Measurements from ENCODE around the gene CSNK1A1.
"Not testable (repeated sequence)": the region's sequence is repeated elsewhere in the genome, so short reads cannot be mapped to it uniquely, and the experiment has no call there.

Gene CSNK1A1

GRCh38 chr5:149452665-149453617 lies 98.3 kb downstream of the CSNK1A1 start:
- DNase-seq: peak; percentile 70

DNA sequence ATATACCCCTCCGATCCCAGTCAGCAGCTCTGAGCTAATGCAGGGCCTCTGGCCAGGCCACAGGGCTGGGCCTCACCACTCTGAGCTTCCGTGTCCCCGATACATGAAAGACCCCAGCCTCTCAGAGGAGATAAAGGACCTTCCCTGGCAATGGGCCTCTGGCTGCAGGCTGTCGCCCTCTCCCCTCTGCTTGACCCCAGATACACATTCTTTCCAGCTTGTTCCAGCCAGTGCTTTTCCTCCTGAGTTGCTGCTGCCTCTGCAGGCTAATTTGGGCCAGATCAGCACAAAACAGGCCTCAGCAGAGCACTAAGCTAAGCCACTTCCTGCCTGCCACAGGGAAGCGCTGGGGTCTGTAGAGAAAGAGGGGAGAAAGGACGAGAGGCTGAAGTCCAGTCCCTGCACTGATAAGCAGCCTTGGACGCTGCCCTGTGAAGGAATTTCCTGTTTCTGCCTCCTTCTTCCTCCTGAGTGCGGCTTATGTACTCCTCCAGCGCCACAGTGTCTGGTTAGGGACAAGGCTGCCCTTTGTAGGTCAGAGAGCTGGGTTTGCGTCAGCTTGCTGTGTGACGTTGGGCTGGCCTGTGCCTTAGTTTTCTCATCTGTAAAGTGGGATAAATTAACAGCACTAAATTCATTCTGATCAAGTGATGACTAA lies 99.1 kb downstream of the CSNK1A1 start:
- no peak for DNase-seq

- DNase-seq: no peak
These were observed 101.0 kb downstream of the CSNK1A1 start for GRCh38 chr5:149450199-149450598.

- DNase-seq: no peak
These were observed 102.2 kb downstream of the CSNK1A1 start for GRCh38 chr5:149448831-149449714.

- DNase-seq: no peak
These were observed 102.8 kb downstream of the CSNK1A1 start for GRCh38 chr5:149448431-149448830.

DNA sequence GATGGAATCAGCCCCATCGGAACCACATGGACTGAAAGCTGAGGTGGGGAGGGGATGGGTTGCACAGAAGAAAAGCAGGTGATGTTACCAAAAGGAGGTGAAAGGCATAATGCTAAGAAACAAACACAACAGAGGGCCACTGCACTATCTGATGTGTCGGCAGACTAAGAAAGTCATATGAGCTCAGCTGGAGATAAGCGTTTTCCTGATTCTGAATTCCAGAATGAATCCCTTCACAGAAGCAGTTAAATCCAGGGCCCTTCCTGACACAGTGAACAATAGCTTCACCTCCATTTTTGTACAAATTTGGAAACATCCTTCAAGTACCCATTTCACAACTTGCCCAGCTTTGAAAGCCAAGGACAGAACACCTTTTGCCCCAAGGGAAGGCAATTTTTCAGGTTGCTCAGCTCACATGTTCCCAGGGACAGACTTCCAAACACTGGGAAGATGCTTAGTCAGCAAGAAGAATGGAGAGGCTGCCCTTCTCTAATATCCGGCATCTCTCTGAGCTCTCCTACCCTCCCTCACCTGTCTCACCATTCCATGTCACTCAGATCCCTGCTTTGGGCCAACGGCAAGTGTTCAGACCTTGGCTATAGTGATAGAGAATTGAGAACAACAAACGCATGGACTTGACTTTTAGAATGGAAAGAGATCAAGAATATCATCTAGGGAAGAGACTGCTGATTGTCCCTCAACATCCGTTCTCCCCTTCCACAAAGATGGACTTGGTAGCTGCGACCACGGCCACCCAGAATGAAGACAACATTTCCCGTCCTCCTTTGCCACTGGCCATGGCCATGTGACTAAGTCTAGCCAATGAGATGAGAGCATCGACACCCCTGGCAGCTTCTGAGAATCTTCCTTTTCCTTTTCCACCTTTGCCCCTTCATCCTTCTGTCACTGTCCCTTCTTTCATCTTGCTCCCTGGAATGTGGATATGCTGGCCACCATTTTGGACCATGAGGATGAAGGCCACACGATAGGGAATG lies 103.6 kb downstream of the CSNK1A1 start:
- DNase-seq: no peak

DNA sequence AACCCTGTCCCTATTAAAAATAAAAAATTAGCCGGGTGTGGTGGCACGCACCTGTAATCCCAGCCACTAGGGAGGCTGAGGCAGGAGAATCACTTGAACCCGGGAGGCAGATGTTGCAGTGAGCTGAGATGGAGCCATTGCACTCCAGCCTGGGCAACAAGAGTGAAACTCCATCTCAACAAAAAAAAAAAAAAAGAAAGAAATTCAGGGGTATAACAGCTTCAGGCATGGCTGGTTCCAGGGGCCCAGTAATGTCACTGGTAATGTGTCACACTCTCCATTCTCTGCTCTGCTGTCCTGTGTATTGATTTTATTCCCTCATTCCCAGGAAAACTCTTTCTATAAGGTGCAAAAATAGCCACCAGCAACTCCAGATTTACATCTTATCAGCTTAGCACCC lies 104.4 kb downstream of the CSNK1A1 start:
- DNase-seq: not testable (repeated sequence)

DNA sequence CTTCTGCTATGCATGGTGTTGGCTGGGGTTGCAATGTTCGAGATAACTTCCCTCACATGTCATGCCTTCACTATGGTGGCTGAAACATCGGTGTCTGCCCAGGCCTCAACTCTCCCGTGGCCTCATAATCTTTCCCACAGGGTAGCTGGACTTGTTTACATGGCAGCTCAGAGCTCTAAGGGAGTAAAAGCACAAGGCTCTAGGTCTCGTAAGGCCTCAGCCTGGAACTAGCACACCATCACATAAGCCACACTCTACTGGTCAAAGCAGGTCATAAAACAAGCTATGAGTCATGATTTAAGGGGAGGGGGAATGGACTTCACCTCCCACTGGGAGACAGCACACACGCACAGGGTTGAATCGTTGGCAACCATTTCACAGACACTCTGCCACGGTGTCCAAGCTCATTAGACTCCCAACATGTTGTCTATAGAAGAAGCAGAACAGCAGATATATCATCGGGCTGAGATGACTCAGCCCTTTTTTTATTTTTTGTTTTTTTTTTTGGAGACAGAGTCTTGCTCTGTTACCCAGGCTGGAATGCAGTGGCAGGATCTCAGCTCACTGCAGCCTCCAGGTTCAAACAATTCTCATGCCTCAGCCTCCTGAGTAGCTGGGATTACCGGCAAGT lies 105.4 kb downstream of the CSNK1A1 start:
- DNase-seq: peak; percentile 45

DNA sequence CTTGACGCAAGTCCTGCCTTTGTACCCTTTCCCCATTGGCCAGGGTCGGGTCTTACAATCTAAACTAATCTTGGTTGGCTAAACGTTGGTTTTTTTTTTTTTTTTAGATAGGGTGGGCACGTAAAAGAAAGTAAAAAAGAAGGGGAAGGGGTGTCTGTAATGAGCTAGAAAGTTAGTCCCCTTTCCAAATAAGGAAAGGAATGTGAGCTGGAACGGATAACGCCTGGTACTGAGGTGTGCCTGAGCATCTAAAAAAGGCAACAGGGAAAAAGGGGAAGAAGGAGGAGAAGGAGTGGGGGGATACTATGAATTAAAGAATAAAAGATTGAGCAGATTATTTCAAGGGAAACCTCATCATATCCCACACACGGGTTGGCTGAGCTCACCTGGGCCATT lies 105.9 kb downstream of the CSNK1A1 start:
- no peak for DNase-seq

GRCh38 chr5:149444430-149444829 lies 106.8 kb downstream of the CSNK1A1 start:
- not testable (repeated sequence) for DNase-seq

DNA sequence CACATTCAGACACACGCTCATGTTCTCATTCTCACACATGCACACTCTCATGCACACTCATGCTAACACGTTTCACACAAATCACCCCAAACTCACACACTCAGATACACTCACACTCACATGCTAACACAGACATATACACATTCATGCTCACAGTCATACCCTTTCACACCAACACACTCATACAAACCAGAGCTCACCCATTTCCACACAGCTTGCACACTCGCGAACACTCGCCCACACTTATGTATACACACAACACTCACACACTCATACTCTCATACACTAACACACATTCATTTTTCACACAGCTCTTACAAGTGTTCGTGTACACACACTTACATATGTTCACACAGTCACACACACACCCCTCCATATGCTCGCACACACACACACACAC lies 108.0 kb downstream of the CSNK1A1 start:
- no peak for DNase-seq

GRCh38 chr5:149442563-149443182 lies 108.6 kb downstream of the CSNK1A1 start:
- DNase-seq: peak; percentile 82
